Ishikawa (cell line): ENCODE data around the gene MFSD1.

Experiments
- CEBPB ChIP-seq: IDR thresholded peaks from 2 replicates; pipeline ENCODE4 v1.6.1; 2012
- CREB1 ChIP-seq: IDR thresholded peaks from 2 replicates; pipeline ENCODE4 v1.6.1; 2012; ENCODE audit warnings: low read depth
- EGR1 ChIP-seq: IDR thresholded peaks from 2 replicates; pipeline ENCODE4 v1.6.1; 2012
- EP300 ChIP-seq: IDR thresholded peaks from 2 replicates; pipeline ENCODE4 v1.6.1; 2012; ENCODE audit warnings: borderline replicate concordance
- FOXM1 ChIP-seq: IDR thresholded peaks from 2 replicates; pipeline ENCODE4 v1.6.1; 2012; ENCODE audit warnings: low read depth, borderline replicate concordance
- NFIC ChIP-seq: IDR thresholded peaks from 2 replicates; pipeline ENCODE4 v1.6.1; 2012
- RAD21 ChIP-seq: IDR thresholded peaks from 2 replicates; pipeline ENCODE4 v1.6.1; 2012; ENCODE audit warnings: low read depth
- REST ChIP-seq: IDR thresholded peaks from 2 replicates; pipeline ENCODE4 v1.6.1; 2012; ENCODE audit warnings: low read depth, mild to moderate bottlenecking
- TAF1 ChIP-seq: IDR thresholded peaks from 2 replicates; pipeline ENCODE4 v1.6.1; 2012; ENCODE audit warnings: low read depth, mild to moderate bottlenecking
- TCF12 ChIP-seq: IDR thresholded peaks from 2 replicates; pipeline ENCODE4 v1.6.1; 2012; ENCODE audit warnings: low read depth
- TEAD4 ChIP-seq: IDR thresholded peaks from 2 replicates; pipeline ENCODE4 v1.6.1; 2012
- YY1 ChIP-seq: IDR thresholded peaks from 2 replicates; pipeline ENCODE4 v1.6.1; 2012; ENCODE audit warnings: low read depth
- ZBTB7A ChIP-seq: IDR thresholded peaks from 2 replicates; pipeline ENCODE4 v1.6.1; 2012; ENCODE audit warnings: low read depth
- TF ChIP-seq, protein P1 (sequence below): IDR thresholded peaks from 2 replicates; pipeline ENCODE4 v1.6.1; 2012
- TF ChIP-seq, protein P2 (sequence below): IDR thresholded peaks from 2 replicates; pipeline ENCODE4 v1.6.1; 2012

Gene MFSD1

DNA sequence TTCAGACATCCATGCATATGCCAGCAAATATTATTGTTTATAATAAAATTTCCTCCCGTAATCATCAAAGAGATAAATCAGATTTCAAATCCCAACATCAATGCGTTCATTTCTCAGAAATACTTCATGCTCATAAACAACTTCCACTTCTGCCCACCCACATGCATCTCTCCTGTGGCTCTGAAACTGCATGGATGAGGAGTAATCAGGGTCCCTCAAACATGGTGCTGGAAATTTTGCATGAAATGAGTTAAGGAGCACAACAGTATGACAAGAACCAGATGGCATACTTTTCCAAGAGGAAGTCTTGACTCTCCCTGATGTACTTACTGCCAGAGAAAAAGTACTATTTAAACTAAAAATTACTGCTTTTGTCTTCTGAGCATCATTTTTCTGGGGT is 26.9 kb upstream of the MFSD1 start:
- no peak for TF ChIP-seq TEAD4
- no peak for TF ChIP-seq NFIC
- TF ChIP-seq TAF1 = no peak
- no peak for TF ChIP-seq EGR1
- no peak for TF ChIP-seq REST
- TF ChIP-seq CREB1 = no peak
- no peak for TF ChIP-seq YY1
- no peak for TF ChIP-seq ZBTB7A
- no peak for TF ChIP-seq RAD21
- TF ChIP-seq, protein P1, sequence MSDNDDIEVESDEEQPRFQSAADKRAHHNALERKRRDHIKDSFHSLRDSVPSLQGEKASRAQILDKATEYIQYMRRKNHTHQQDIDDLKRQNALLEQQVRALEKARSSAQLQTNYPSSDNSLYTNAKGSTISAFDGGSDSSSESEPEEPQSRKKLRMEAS = no peak
- no peak for TF ChIP-seq CEBPB
- TF ChIP-seq, protein P2, sequence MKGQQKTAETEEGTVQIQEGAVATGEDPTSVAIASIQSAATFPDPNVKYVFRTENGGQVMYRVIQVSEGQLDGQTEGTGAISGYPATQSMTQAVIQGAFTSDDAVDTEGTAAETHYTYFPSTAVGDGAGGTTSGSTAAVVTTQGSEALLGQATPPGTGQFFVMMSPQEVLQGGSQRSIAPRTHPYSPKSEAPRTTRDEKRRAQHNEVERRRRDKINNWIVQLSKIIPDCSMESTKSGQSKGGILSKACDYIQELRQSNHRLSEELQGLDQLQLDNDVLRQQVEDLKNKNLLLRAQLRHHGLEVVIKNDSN = no peak
- TF ChIP-seq TCF12 = no peak
- TF ChIP-seq FOXM1 = no peak
- TF ChIP-seq EP300 = no peak

DNA sequence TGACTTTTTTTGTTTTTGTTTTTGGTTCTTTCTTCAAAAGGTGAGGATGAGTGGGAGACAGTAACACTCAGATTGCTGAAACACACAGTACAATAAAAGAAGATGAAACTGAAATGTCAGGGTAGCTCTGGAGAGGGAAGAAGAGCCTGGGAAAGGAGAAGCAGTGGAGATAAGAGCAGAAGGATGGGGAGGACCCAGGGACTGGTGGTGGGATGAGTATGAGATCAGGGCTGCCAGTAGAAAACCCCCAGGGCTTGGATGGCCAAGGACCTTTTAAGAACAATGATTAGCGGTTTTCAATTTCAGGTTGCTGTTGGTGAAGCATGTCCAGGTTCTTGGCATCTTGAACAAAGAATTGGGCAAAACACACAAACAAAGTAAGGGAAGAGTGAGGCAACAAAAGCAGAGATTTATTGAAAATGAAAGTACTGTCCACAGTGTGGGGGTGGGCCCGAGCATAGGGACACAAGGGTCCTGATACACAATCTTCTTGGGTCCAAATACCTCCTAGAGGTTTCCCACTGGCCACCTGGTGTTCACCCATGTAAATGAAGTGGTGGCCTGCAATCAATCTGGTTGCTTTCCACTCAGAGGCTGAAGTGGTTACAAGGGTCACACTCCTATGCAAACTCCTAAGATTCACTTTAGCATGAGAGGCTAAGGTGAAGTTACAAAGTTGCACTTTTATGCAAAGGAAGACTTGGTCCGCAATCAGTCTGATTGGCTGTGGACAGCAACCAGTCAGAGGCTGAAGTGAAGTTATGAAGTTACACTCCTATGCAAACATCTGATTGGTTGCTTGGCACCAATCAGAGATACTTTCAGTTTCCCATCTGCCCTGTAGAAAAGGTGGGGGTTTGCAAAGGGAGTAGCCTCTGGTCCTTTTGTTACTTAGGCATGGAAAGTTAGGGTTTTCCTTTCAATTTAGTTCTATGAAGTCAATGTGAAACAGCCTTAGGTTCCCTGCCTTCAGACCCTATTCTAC is 26.1 kb upstream of the MFSD1 start:
- TF ChIP-seq NFIC (no peak), REST (no peak), CREB1 (no peak), YY1 (no peak)
- TF ChIP-seq, protein P2 = no peak

GRCh38 chr3:158776531-158776930 is 25.3 kb upstream of the MFSD1 start:
- no peak for TF ChIP-seq EP300
- TF ChIP-seq, protein P2 = no peak
- TF ChIP-seq EGR1 = no peak
- no peak for TF ChIP-seq YY1
- no peak for TF ChIP-seq TEAD4
- no peak for TF ChIP-seq RAD21
- no peak for TF ChIP-seq NFIC
- no peak for TF ChIP-seq TCF12
- TF ChIP-seq CEBPB = no peak
- TF ChIP-seq TAF1 = no peak
- TF ChIP-seq, protein P1 = no peak
- no peak for TF ChIP-seq FOXM1
- no peak for TF ChIP-seq CREB1
- TF ChIP-seq ZBTB7A = no peak
- TF ChIP-seq REST = no peak

DNA sequence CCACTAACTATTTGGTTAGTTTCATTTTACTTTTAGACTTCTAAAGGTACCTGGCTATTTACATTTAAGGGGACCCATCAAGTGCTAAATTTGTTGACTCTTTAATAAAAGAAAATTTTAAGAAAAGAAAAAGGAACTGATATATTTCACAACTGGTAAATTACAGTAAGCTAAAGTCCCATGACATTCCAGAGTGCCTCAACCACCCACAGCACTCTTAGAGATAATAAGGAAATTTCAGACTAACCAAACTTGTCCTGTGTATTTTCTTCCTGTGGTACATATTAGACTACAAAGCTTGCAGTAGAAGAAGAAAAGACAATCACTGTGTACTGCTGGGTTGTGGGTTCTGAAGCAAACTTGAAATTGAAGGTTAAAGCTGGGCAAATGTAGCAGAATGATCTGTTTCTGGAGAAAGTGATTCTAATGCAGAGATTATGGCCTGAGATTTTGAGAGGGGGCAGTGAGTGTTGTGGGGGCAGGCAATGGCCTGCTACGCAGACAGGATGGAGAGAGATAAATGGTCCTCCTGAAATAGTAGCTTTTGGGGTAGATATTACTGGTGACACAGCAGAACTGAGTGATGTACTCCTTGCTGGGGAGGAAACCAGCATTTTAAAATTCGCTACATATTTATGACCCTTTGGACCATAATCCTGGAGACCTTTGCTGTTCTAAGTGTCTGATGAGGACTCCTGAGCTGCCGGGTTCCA is 24.5 kb upstream of the MFSD1 start:
- no peak for TF ChIP-seq EGR1
- TF ChIP-seq RAD21 = no peak
- TF ChIP-seq, protein P2 = no peak
- no peak for TF ChIP-seq CREB1
- TF ChIP-seq ZBTB7A = no peak
- TF ChIP-seq TEAD4 = no peak
- no peak for TF ChIP-seq NFIC
- TF ChIP-seq CEBPB = no peak
- no peak for TF ChIP-seq REST
- TF ChIP-seq, protein P1 = no peak
- no peak for TF ChIP-seq TAF1
- no peak for TF ChIP-seq FOXM1
- TF ChIP-seq EP300 = no peak
- TF ChIP-seq YY1 = no peak
- no peak for TF ChIP-seq TCF12
